Memory B cell (primary cell): Measurements from ENCODE around the gene CORO6.

ENCODE experiments used
- ATAC-seq: fragments of 150-1000 bp; cut with Tn5 transposase; 2 replicates; pipeline ENCODE4 v1.10.0; 2021; ENCODE audit warnings: low read depth, mild to moderate bottlenecking, moderate library complexity
- DNase-seq, 2 donors: peaks; one replicate each; pipeline ENCODE4 v3.0.0; 2022; ENCODE audit warnings: low spot score in 2 of 2
- H3K27ac Mint-ChIP-seq: one replicate; pipeline ENCODE4 v1.8.0; 2022; ENCODE audit warnings: mild to moderate bottlenecking, moderate library complexity, mixed read lengths
- H3K27me3 Mint-ChIP-seq: one replicate; pipeline ENCODE4 v1.8.0; 2022; ENCODE audit warnings: mixed read lengths
- H3K36me3 Mint-ChIP-seq: one replicate; pipeline ENCODE4 v1.8.0; 2022; ENCODE audit warnings: mild to moderate bottlenecking, mixed read lengths
- H3K4me1 Mint-ChIP-seq: one replicate; pipeline ENCODE4 v1.8.0; 2022; ENCODE audit warnings: mixed read lengths
- H3K4me3 Mint-ChIP-seq: one replicate; pipeline ENCODE4 v1.8.0; 2022; ENCODE audit warnings: mild to moderate bottlenecking, moderate library complexity, mixed read lengths
- H3K9me3 Mint-ChIP-seq: one replicate; pipeline ENCODE4 v1.8.0; 2022; ENCODE audit warnings: mixed read lengths

The CORO6 gene

DNA sequence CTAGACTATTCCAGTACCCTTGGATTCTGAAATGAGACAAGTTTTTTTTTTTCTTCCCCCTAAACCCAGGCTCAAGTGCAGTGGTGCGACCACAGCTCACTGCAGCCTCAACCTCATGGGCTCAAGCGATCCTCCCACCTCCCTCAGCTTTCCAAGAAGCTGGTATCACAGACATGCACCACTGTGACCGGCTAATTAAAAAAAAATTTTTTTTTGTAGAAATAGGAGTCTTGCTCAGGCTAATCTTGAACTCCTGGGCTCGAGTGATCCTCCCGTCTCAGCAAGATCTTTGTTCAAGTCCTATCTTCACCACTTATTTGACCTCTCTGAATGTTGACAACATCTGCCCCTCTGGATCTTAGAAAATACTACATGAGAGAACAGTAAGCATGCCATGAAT lies 26.6 kb upstream of the CORO6 start:
- Mint-ChIP-seq H3K4me3 (no peak overlapping the region), H3K9me3 (no peaks in the 10 kb centered on the region), H3K27me3 (no peaks in the 10 kb centered on the region), H3K27ac (peak overlapping the region; percentile 72), H3K4me1 (no peaks in the 10 kb centered on the region), H3K36me3 (peaks cover 32% of the 10 kb centered on the region)
- no peak for DNase-seq
- no peak for ATAC-seq

DNA sequence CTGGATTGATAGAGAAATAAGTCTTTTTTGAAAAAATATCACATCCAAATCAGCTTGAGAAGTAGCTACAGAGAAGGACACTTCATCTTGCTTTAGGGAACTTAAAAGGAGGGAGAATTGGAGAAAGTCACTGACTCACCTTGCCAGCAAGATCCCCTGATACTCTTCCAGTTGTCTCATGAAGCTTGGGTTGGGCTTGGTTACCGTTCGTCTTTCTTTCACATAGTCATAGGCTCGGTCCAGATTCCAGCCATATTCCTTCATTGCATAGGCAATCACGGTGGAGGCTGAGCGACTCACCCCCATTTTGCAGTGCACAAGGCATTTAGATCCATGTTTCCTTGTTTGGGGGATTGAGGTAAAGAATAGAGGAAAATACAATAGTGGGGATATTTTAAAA lies 25.3 kb upstream of the CORO6 start:
- Mint-ChIP-seq H3K4me3 (no peak overlapping the region), H3K36me3 (peaks cover 31% of the 10 kb centered on the region), H3K27ac (no peak overlapping the region), H3K9me3 (no peaks in the 10 kb centered on the region), H3K27me3 (no peaks in the 10 kb centered on the region), H3K4me1 (no peaks in the 10 kb centered on the region)
- ATAC-seq (no peak), DNase-seq (no peak)

DNA sequence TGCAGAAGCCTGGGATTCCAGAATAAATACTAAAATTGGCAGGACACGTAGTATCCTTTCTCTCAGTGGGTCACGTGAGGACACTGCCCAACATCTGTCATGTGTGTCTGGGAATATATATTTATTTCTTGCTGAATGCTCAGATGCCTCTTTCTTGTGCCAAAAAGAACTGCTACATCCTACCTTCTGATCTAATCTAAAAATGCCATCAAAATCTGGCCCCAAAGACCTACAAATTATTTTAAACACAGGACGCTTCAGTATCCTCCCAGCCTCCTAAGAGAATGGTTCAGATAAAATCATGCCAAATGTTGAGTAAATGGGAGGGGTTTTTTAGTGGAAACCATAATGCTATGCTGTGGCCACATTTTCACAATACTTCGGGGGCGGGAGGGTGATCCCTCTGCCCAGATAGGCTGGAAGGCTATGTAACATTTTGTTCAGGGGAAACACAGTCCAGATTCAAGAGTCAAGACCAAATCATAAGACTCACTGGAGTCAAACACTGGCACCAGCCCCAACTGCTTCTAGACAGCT lies 22.9 kb upstream of the CORO6 start:
- H3K4me1 Mint-ChIP-seq: peaks cover 5% of the 10 kb centered on the region
- DNase-seq (no peak), ATAC-seq (no peak)
- peaks cover 28% of the 10 kb centered on the region for H3K36me3 Mint-ChIP-seq
- H3K4me3 Mint-ChIP-seq: no peak overlapping the region
- H3K27me3 Mint-ChIP-seq: no peaks in the 10 kb centered on the region
- H3K9me3 Mint-ChIP-seq: no peaks in the 10 kb centered on the region
- peak overlapping the region; percentile 55 for H3K27ac Mint-ChIP-seq

DNA sequence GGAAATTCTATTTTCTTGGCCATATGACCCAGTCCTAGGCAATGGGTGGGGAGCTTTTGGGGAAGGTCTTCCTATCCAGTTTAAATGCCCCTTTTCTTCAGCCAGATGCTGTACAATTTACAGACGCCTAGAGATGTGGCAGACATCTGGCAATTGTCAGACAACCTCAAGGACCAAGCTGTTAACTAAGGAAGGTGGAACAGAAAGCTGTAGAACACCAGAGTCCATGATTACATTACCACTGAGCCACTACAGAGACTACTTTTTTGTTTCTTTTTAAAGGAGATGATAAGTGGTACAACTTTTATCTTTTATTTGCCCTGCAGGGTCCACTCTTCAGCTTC lies 21.1 kb upstream of the CORO6 start:
- H3K27ac Mint-ChIP-seq: peak overlapping the region; percentile 59

DNA sequence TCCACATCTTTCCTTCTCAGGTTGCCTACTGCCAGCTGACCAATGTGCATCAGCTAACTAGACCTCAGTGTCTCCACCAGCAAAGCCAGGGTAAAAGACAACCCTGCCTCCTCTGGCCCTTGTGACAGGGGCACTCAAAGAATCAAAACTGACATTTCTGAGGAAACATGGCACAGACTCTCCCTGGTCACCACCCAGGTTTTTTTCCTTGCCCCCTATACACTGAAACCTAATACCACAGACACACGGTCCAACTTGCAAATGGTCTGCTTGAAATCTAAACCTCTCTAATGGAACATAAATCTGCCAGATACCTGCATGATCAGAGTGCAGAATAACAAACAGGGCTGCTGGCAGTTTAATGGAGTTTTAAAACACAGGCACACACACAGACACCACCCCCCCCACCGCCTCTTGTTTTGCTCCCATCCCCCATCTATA lies 19.5 kb upstream of the CORO6 start:
- Mint-ChIP-seq H3K27me3 (no peaks in the 10 kb centered on the region), H3K9me3 (no peaks in the 10 kb centered on the region), H3K4me1 (peaks cover 11% of the 10 kb centered on the region), H3K4me3 (no peak overlapping the region), H3K36me3 (peaks cover 8% of the 10 kb centered on the region), H3K27ac (peak overlapping the region; percentile 59)
- DNase-seq (no peak), ATAC-seq (no peak)

More for the DNA sequence above, 21.1 kb upstream of the CORO6 start:
- peaks cover 11% of the 10 kb centered on the region for H3K4me1 Mint-ChIP-seq
- H3K9me3 Mint-ChIP-seq: no peaks in the 10 kb centered on the region
- no peak for ATAC-seq
- H3K4me3 Mint-ChIP-seq: no peak overlapping the region
- H3K27me3 Mint-ChIP-seq: no peaks in the 10 kb centered on the region
- DNase-seq: no peak
- H3K36me3 Mint-ChIP-seq: peaks cover 19% of the 10 kb centered on the region

DNA sequence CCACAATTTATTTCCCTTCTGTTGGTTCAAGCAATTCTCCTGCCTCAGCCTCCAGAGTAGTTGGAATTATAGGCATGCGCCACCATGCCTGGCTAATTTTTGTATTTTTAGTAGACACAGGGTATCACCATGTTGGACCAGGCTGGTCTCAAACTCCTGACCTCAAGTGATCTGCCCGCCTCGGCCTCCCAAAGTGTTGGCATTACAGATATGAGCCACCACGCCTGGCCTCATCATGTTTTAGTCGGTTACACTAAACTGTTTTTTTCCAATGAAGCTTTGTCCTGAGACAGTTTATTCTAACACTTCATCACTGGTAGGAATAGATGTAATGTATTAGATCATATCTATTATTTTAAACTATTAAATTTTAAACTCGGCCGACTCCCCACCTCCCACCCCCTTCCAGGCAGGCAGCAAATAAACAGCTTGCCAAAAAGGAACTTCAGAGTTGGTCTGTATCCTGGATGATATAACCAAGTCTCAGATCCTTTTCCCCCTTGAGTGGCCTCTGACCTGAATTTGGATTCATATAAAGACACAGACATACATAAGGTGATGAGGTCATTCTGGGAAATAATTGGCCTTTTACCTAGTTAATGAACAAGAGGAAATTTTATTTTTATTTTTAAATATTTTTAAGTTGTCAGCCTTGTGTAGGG lies 18.4 kb upstream of the CORO6 start:
- no peak overlapping the region for H3K27ac Mint-ChIP-seq

DNA sequence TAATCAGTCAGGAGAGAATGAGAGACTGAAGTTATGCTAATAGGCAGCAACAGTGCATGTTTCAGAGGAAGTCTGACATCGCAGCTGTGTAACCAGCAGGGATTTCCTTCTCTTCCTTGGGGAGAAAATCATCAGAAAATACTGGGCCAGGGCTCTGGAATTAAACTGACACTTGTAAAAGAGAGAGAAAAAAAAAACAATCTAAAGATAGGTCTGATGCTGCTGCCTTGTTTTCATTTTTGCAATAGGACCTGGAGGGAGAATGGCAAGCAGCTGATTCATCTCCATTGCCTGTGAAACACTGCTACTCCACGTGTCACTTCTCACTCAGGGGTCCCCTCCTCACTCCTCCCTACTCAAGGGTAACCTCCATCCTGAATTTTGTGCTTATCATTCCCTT lies 17.7 kb upstream of the CORO6 start:
- H3K27me3 Mint-ChIP-seq: no peaks in the 10 kb centered on the region
- H3K4me3 Mint-ChIP-seq: no peak overlapping the region
- H3K4me1 Mint-ChIP-seq: peaks cover 13% of the 10 kb centered on the region
- ATAC-seq (no peak), DNase-seq (no peak)
- peak overlapping the region; percentile 85 for H3K27ac Mint-ChIP-seq
- H3K9me3 Mint-ChIP-seq: no peaks in the 10 kb centered on the region
- H3K36me3 Mint-ChIP-seq: peaks cover 15% of the 10 kb centered on the region

More for the DNA sequence above, 18.4 kb upstream of the CORO6 start:
- ATAC-seq (no peak), DNase-seq (no peak)
- Mint-ChIP-seq H3K4me1 (peaks cover 13% of the 10 kb centered on the region), H3K36me3 (peaks cover 15% of the 10 kb centered on the region), H3K4me3 (no peak overlapping the region), H3K9me3 (no peaks in the 10 kb centered on the region), H3K27me3 (no peaks in the 10 kb centered on the region)

DNA sequence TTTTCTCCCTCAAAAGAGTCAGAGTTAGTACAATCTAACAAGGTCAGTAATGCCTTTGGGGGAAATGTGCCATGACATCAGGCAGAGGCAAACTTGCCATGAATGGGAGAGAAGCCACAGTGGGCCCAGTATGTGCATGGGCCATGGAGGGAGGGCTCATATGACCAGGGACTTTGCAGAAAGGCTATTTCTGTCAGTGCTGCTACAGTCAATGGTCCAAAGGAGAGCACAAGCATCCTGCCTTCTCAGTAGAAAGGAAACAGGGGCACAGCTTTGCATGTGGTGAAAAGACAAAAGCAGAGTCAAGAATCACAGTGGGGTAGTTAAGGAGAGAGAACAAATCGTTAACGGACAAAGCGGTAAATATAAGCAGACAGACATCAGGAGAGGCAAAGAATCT lies 11.2 kb upstream of the CORO6 start:
- peaks cover 13% of the 10 kb centered on the region for H3K4me1 Mint-ChIP-seq
- no peak overlapping the region for H3K4me3 Mint-ChIP-seq
- no peaks in the 10 kb centered on the region for H3K9me3 Mint-ChIP-seq
- H3K27ac Mint-ChIP-seq: peak overlapping the region; percentile 64
- H3K36me3 Mint-ChIP-seq: peaks cover 23% of the 10 kb centered on the region
- DNase-seq (no peak), ATAC-seq (no peak)
- no peaks in the 10 kb centered on the region for H3K27me3 Mint-ChIP-seq

DNA sequence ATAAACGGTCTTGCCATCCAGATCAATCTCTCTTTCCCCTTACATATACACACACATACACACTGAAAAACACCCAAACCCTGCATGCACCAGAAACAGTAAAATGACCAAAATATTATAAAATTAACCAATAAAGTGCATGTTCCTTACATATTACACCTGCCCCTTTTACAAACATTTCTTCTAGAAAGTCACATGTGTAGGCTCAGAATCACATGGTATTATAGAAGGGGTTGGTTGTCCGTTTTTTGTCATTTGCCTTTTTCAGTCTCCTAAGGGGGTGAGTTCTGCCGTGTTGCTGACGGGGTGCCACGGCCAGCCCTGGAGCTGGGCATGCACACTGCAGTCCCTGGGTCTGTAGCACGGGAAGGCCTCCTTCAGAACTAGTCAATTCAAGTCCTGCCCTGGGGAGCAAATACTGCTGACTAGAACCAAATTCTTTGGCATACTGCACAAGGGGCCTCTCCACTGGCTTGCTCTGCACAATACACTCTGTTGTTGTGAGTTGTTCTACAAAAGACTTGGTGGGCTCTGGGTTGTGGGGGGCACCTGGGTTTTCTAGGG lies 8.0 kb upstream of the CORO6 start:
- no peak for ATAC-seq
- Mint-ChIP-seq H3K27ac (no peak overlapping the region), H3K36me3 (peaks cover 20% of the 10 kb centered on the region), H3K4me3 (no peak overlapping the region), H3K27me3 (no peaks in the 10 kb centered on the region), H3K4me1 (peaks cover 22% of the 10 kb centered on the region), H3K9me3 (no peaks in the 10 kb centered on the region)
- DNase-seq: no peak

DNA sequence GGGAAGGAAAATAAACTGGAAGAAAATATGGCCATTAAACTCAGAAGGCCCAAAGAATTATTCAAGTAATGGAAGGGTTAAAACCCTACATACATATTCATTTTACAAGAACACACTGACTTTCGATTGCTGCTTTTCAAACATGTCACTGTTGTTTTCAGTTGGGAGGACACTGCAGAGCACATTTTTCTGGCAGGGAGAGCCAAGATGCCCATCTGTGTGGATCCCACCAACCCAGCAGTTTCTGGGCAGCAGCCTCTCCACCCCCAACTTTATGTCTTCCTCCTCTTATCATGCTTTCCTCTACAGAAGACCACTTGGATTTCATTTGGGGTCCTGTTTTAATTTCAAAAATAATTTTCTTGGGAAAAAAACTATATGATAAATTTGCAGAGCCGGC lies 7.1 kb upstream of the CORO6 start:
- Mint-ChIP-seq H3K9me3 (no peaks in the 10 kb centered on the region), H3K36me3 (peaks cover 20% of the 10 kb centered on the region), H3K4me1 (peaks cover 22% of the 10 kb centered on the region), H3K4me3 (no peak overlapping the region), H3K27ac (no peak overlapping the region), H3K27me3 (no peaks in the 10 kb centered on the region)
- ATAC-seq: no peak
- no peak for DNase-seq

DNA sequence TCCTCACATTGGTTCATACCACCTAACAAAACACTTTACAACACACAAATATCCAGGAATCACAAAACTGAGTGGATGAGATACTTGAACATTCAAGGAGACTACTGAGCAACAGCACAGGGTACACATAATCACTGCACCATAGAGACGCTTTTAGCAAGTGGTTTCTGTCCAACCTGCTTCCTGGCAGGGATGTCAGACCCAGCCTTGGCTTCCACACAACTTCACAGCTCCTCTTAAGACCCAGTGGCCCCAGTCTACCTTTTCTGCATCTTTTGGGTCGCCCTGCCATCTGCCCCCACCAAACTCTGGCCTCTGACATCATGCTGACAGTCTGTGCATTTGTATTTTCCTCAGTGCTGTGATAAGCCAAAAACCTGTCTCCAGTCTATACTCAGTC lies 5.9 kb upstream of the CORO6 start:
- H3K9me3 Mint-ChIP-seq: no peaks in the 10 kb centered on the region
- no peak overlapping the region for H3K4me3 Mint-ChIP-seq
- H3K36me3 Mint-ChIP-seq: peaks cover 15% of the 10 kb centered on the region
- peak overlapping the region; percentile 84 for H3K27ac Mint-ChIP-seq
- no peaks in the 10 kb centered on the region for H3K27me3 Mint-ChIP-seq
- peaks cover 19% of the 10 kb centered on the region for H3K4me1 Mint-ChIP-seq
- no peak for DNase-seq
- no peak for ATAC-seq

DNA sequence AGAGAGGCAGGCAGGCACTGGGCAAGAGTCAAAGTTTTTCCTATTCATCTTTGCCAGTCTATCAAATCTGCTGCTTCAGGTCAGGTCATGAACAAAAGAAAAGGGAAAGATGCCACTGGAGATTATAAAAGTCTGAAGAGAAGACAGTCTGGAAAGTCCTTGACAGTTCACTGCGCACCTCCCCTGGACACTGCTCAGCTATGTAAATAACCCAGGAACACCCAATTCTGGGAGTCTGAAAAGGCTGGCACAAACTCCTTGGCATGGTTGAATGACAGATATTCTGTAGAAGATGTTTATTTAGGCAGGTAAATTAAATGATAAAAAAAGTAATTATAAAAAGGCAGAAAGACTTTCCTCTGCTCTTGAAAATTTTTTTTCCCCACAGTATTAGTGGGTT lies 5.2 kb upstream of the CORO6 start:
- Mint-ChIP-seq H3K27me3 (no peaks in the 10 kb centered on the region), H3K36me3 (peaks cover 15% of the 10 kb centered on the region), H3K4me1 (peaks cover 23% of the 10 kb centered on the region), H3K4me3 (no peak overlapping the region), H3K27ac (peak overlapping the region; percentile 71), H3K9me3 (no peaks in the 10 kb centered on the region)
- no peak for ATAC-seq
- no peak for DNase-seq

DNA sequence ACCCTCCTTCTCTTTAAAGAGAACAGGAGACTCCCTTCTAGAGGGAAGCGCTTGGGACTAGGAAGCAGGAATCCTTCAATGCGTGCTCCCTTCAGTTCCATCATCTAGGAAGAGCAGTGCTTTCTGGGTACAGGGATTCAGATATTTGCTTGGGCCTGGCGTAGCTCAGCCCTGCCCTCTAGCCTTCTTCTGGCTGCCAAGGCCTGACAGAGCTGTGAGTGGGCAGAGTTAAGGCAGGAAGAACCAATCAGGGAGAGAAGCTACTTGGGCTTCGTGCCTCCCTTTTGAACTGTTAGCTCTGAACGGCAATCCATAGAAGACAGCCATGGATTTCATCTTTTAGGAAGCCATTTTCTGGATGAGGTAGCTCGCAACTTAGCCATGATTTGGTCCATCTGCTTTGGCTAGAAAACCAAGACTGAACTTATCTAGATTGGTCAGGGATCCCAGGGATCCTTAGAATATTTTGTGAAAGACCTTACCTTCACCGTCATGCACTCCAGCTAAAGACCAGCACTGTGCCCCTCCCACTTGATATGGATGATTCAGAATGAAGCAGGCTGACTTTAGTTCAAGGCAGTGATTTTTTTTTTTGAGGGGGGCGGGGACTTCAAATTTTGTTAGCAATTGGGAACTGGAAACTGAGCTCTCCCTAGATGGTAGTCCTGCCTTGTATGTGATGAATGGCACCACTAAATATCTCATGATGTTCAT lies 2.5 kb upstream of the CORO6 start:
- H3K4me1 Mint-ChIP-seq: peaks cover 22% of the 10 kb centered on the region
- peak overlapping the region; percentile 58 for H3K27ac Mint-ChIP-seq
- H3K27me3 Mint-ChIP-seq: no peaks in the 10 kb centered on the region
- DNase-seq (no peak), ATAC-seq (no peak)
- H3K36me3 Mint-ChIP-seq: peaks cover 4% of the 10 kb centered on the region
- no peak overlapping the region for H3K4me3 Mint-ChIP-seq
- no peaks in the 10 kb centered on the region for H3K9me3 Mint-ChIP-seq

DNA sequence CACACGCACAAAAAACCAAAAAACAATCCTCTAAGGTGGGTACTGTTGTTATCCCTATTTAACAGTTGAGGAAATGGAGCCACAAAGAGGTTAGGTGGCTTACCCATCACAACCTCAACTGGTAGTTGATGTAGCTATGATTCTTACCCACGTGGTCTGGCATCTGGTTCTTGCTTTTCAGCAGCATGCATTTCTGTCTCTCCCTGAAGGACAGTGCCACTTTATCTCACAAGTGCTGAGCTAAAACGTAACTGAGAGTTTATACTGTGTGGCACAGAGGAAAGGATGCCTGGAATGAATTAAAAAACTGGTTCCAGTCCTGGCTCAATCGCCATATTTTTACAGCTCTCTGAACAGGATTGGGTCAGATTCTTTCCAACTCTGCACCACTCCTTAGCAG lies 1.9 kb upstream of the CORO6 start:
- H3K36me3 Mint-ChIP-seq: peaks cover 4% of the 10 kb centered on the region
- no peak overlapping the region for H3K4me3 Mint-ChIP-seq
- no peak for ATAC-seq
- peak overlapping the region; percentile 38 for H3K27ac Mint-ChIP-seq
- H3K9me3 Mint-ChIP-seq: no peaks in the 10 kb centered on the region
- DNase-seq: no peak
- no peaks in the 10 kb centered on the region for H3K27me3 Mint-ChIP-seq
- peaks cover 22% of the 10 kb centered on the region for H3K4me1 Mint-ChIP-seq
